Keratinocyte (primary cell): Measurements from ENCODE around the gene SETBP1. TPM values are rescaled to one million over a fixed set of nuclear protein-coding genes. Genes with fewer than 3 reads are reported as not detected.

Experiments
- DNase-seq: peaks from one replicate; pipeline ENCODE4 v3.0.0-alpha.2; 2011; ENCODE audit warnings: low read depth, missing footprints, low spot score
- FAIRE-seq: peaks from 2 replicates; lab custom pipeline; 2011; peaks lifted over from hg19 to GRCh38; lab: Jason Lieb, UNC
- H2AFZ ChIP-seq: 2 replicates; pipeline ENCODE4 v1.6.0; 2012; ENCODE audit warnings: low read length, control low read depth, inconsistent platforms; ENCODE audit not compliant: control insufficient read depth
- H3K27ac ChIP-seq: 2 replicates; pipeline ENCODE4 v1.5.1; 2011; ENCODE audit warnings: low read length; ENCODE audit not compliant: control insufficient read depth, insufficient read depth
- H3K27me3 ChIP-seq: 3 replicates; pipeline ENCODE4 v1.6.0; 2011; ENCODE audit warnings: low read length; ENCODE audit not compliant: control insufficient read depth, insufficient read depth; ENCODE audit errors: extremely low read depth
- H3K36me3 ChIP-seq, 2 experiments: 2 replicates in 1 of 2; 3 replicates in 1 of 2; pipeline ENCODE4 v1.5.1; 2011; ENCODE audit warnings: low read length in 2 of 2, mild to moderate bottlenecking in 1 of 2; ENCODE audit not compliant: control insufficient read depth in 2 of 2, insufficient read depth in 2 of 2; ENCODE audit errors: extremely low read depth in 1 of 2
- H3K4me1 ChIP-seq: 3 replicates; pipeline ENCODE4 v1.5.1; 2011; ENCODE audit warnings: low read length; ENCODE audit not compliant: control insufficient read depth, insufficient read depth; ENCODE audit errors: extremely low read depth
- H3K4me2 ChIP-seq: 3 replicates; pipeline ENCODE4 v1.6.0; 2011; ENCODE audit warnings: low read depth, low read length; ENCODE audit not compliant: control insufficient read depth, insufficient read depth; ENCODE audit errors: extremely low read depth
- H3K4me3 ChIP-seq, 3 experiments: fragments of 200-600 bp in 1 of 3; sonication (generic) in 1 of 3; 2 replicates in 2 of 3; 3 replicates in 1 of 3; pipeline ENCODE4 v1.5.1; 2011 to 2016; ENCODE audit warnings: low read length in 3 of 3, mild to moderate bottlenecking in 3 of 3, control low read depth in 2 of 3, inconsistent platforms in 1 of 3, low read depth in 1 of 3, mixed read lengths in 1 of 3, mixed run types in 1 of 3, moderate library complexity in 1 of 3; ENCODE audit not compliant: control insufficient read depth in 2 of 3, insufficient read depth in 2 of 3; ENCODE audit errors: extremely low read depth in 1 of 3
- H3K79me2 ChIP-seq: 2 replicates; pipeline ENCODE4 v1.6.0; 2012; ENCODE audit warnings: low read length; ENCODE audit not compliant: control insufficient read depth, insufficient read depth
- H3K9ac ChIP-seq: 3 replicates; pipeline ENCODE4 v1.6.0; 2011; ENCODE audit warnings: low read length; ENCODE audit not compliant: control insufficient read depth, insufficient read depth; ENCODE audit errors: extremely low read depth
- H3K9me1 ChIP-seq: 3 replicates; pipeline ENCODE4 v1.6.0; 2011; ENCODE audit warnings: low read length; ENCODE audit not compliant: control insufficient read depth, insufficient read depth; ENCODE audit errors: extremely low read depth
- H3K9me3 ChIP-seq: 2 replicates; pipeline ENCODE4 v1.5.1; 2012; ENCODE audit warnings: low read depth, low read length; ENCODE audit not compliant: control insufficient read depth
- H4K20me1 ChIP-seq: 3 replicates; pipeline ENCODE4 v1.6.0; 2011; ENCODE audit warnings: low read length; ENCODE audit not compliant: control insufficient read depth, insufficient read depth; ENCODE audit errors: extremely low read depth
- CTCF ChIP-seq, 3 experiments: IDR thresholded peaks in 1 of 3; conservative IDR thresholded peaks in 1 of 3; optimal IDR thresholded peaks in 1 of 3; 2 replicates in 2 of 3; 3 replicates in 1 of 3; pipeline versions ENCODE3 to v1.5.1; 2011; ENCODE audit warnings: low read length in 3 of 3, mild to moderate bottlenecking in 3 of 3, moderate library complexity in 2 of 3, control low read depth in 1 of 3, inconsistent platforms in 1 of 3; ENCODE audit not compliant: insufficient read depth in 2 of 3; ENCODE audit errors: extremely low read depth in 1 of 3
- EZH2 ChIP-seq: IDR thresholded peaks from one replicate; pipeline ENCODE4 v1.6.1; 2012; ENCODE audit warnings: inconsistent platforms, mild to moderate bottlenecking, low read length, moderate library complexity
- dilution Hi-C: fragments of 300-500 bp; cut with MboI; formaldehyde crosslinking; loops from one replicate; pipeline ENCODE4 v1.7.0; 2020; ENCODE audit warnings: low sequenced_read_pairs; ENCODE audit not compliant: extremely low pct_ligation_motif_present
- polyA plus RNA-seq, 5 experiments: library from polyadenylated mRNA; depleted of rRNA in 3 of 5; stranded (reverse) in 3 of 5; stranded (forward) in 1 of 5; unstranded in 1 of 5; fragments of >200 nt; gene quantifications; 1 replicate in 1 of 5; 2 replicates in 3 of 5; 3 replicates in 1 of 5; pipeline versions ENCODE4 v1.2.1 to v1.2.3, GENCODE V29; 2011 to 2012; ENCODE audit warnings: missing spikeins in 2 of 5, low read depth in 1 of 5, low replicate concordance in 1 of 5

Gene SETBP1
- polyA plus RNA-seq, 1 donor (not counting 4 experiments of a cell fraction or from before 2014, with no cell fraction given) = 3.3 TPM

- H3K4me2 ChIP-seq = no peak overlapping the region
- no peaks in the 10 kb centered on the region for H4K20me1 ChIP-seq
- no peak overlapping the region for H3K27ac ChIP-seq
- DNase-seq (no peak), FAIRE-seq (no peak)
- no peaks in the 10 kb centered on the region for H3K9me3 ChIP-seq
- H3K36me3 ChIP-seq = peaks cover 0 to 1% of the 10 kb centered on the region in 2 experiments
- dilution Hi-C loops = no loop called here
- H3K4me1 ChIP-seq = peaks cover 11% of the 10 kb centered on the region
- H3K9ac ChIP-seq = no peak overlapping the region
- TF ChIP-seq CTCF (optimal IDR thresholded peaks at IDR 0.05 in 1 of 3, IDR thresholded peaks at IDR 0.05 in 1 of 3, conservative IDR thresholded peaks at IDR 0.05 in 1 of 3; ENCODE audit: extremely low read depth in 1 of 3, insufficient read depth in 2 of 3, low read length in 3 of 3) (no peak), EZH2 (no peak)
- no peak overlapping the region for H3K4me3 ChIP-seq
- H3K27me3 ChIP-seq = no peaks in the 10 kb centered on the region
- H2AFZ ChIP-seq = no peak overlapping the region
- H3K79me2 ChIP-seq = no peaks in the 10 kb centered on the region
- H3K9me1 ChIP-seq = no peaks in the 10 kb centered on the region
Observed at GRCh38 chr18:45063246-45064038, 382.8 kb downstream of the SETBP1 start.

GRCh38 chr18:45066210-45066609 lies 385.5 kb downstream of the SETBP1 start:
- DNase-seq (no peak), FAIRE-seq (no peak)
- Histone ChIP-seq H3K4me3 (no peak overlapping the region), H3K79me2 (no peaks in the 10 kb centered on the region), H3K9ac (no peak overlapping the region), H4K20me1 (no peaks in the 10 kb centered on the region), H3K36me3 (peaks cover 0 to 1% of the 10 kb centered on the region in 2 experiments), H3K4me2 (no peak overlapping the region), H3K27me3 (no peaks in the 10 kb centered on the region), H3K4me1 (no peaks in the 10 kb centered on the region), H3K9me3 (no peaks in the 10 kb centered on the region), H2AFZ (no peak overlapping the region), H3K27ac (no peak overlapping the region), H3K9me1 (no peaks in the 10 kb centered on the region)
- dilution Hi-C loops = no loop called here
- TF ChIP-seq EZH2 = no peak
- no peak for TF ChIP-seq CTCF (optimal IDR thresholded peaks at IDR 0.05 in 1 of 3, IDR thresholded peaks at IDR 0.05 in 1 of 3, conservative IDR thresholded peaks at IDR 0.05 in 1 of 3; ENCODE audit: extremely low read depth in 1 of 3, insufficient read depth in 2 of 3, low read length in 3 of 3)
